Osteocyte (in vitro differentiated cells): ENCODE measurements around the gene FARS2. TPM values are rescaled to one million over a fixed set of nuclear protein-coding genes. Genes with fewer than 3 reads are reported as not detected.

Experiments
- DNase-seq: peaks from one replicate; pipeline ENCODE4 v3.0.0; 2021; ENCODE audit warnings: mixed read lengths; ENCODE audit not compliant: unreplicated experiment; ENCODE audit errors: extremely low spot score
- H3K27ac Mint-ChIP-seq: one replicate; pipeline ENCODE4 v1.8.0; 2021; ENCODE audit warnings: mild to moderate bottlenecking, mixed read lengths; ENCODE audit not compliant: unreplicated experiment
- H3K27me3 Mint-ChIP-seq: one replicate; pipeline ENCODE4 v1.8.0; 2021; ENCODE audit warnings: mixed read lengths; ENCODE audit not compliant: unreplicated experiment
- H3K36me3 Mint-ChIP-seq: one replicate; pipeline ENCODE4 v1.8.0; 2021; ENCODE audit warnings: mixed read lengths; ENCODE audit not compliant: unreplicated experiment
- H3K4me1 Mint-ChIP-seq: one replicate; pipeline ENCODE4 v1.8.0; 2021; ENCODE audit warnings: mixed read lengths; ENCODE audit not compliant: unreplicated experiment
- H3K4me3 Mint-ChIP-seq: one replicate; pipeline ENCODE4 v1.8.0; 2021; ENCODE audit warnings: mild to moderate bottlenecking, moderate library complexity, mixed read lengths; ENCODE audit not compliant: unreplicated experiment
- H3K9me3 Mint-ChIP-seq: one replicate; pipeline ENCODE4 v1.8.0; 2021; ENCODE audit warnings: mixed read lengths; ENCODE audit not compliant: unreplicated experiment
- total RNA-seq: library from RNA; stranded (reverse); gene quantifications from 2 replicates; pipeline ENCODE4 v1.2.1, GENCODE V29; 2021
- TF ChIP-seq, protein P1 (sequence below): fragments of 200-600 bp; sonication (generic); IDR thresholded peaks from 2 replicates; pipeline ENCODE4 v1.5.0; 2021; ENCODE audit warnings: antibody characterized with exemption, mild to moderate bottlenecking, moderate library complexity

The FARS2 gene
- total RNA-seq, 1 donor from 2014 or later = 17.4 TPM

DNA sequence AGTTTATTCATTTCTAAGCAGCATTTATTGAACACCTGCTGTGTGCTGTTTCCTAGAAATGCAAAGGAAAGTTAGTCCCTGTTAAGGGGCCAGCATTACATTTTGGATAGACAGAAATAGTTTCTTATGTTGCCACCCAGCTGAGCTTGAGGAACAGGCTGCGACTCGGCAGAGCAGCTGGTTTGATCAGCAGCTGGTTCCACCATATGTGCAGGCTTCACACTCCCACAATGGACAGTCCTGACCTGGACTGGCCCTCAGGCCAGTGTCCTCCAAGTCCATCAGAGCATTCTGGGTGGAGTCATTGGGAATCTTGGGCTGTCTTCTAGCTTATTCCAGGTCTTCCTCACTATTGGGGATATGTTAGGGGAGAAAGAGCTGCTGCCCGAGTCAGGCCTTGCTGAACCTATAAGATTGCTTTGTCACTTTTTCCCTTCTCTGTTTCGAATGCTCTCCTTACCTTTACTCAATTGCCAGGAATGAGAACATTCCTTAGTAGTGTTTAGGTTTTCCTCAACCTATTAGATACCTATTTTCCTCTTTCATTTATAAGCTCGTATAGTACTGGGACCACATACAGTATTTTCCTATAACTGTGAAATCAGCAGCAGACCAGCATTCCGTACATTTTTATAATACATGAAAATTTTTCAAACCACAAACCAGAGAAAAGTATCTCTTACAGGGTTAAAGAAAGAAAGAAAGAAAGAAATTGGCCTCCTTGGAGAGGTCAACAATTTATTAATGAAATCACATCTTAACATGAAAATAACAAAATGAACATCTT is 203.0 kb downstream of the FARS2 start:
- DNase-seq = no peak
- no peaks in the 10 kb centered on the region for H3K9me3 Mint-ChIP-seq
- no peak overlapping the region for H3K4me3 Mint-ChIP-seq
- peaks cover 2% of the 10 kb centered on the region for H3K36me3 Mint-ChIP-seq
- TF ChIP-seq, protein P1, sequence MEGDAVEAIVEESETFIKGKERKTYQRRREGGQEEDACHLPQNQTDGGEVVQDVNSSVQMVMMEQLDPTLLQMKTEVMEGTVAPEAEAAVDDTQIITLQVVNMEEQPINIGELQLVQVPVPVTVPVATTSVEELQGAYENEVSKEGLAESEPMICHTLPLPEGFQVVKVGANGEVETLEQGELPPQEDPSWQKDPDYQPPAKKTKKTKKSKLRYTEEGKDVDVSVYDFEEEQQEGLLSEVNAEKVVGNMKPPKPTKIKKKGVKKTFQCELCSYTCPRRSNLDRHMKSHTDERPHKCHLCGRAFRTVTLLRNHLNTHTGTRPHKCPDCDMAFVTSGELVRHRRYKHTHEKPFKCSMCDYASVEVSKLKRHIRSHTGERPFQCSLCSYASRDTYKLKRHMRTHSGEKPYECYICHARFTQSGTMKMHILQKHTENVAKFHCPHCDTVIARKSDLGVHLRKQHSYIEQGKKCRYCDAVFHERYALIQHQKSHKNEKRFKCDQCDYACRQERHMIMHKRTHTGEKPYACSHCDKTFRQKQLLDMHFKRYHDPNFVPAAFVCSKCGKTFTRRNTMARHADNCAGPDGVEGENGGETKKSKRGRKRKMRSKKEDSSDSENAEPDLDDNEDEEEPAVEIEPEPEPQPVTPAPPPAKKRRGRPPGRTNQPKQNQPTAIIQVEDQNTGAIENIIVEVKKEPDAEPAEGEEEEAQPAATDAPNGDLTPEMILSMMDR = no peak
- peaks cover 40% of the 10 kb centered on the region for H3K4me1 Mint-ChIP-seq
- peak overlapping the region; percentile 70 for H3K27ac Mint-ChIP-seq
- no peaks in the 10 kb centered on the region for H3K27me3 Mint-ChIP-seq

DNA sequence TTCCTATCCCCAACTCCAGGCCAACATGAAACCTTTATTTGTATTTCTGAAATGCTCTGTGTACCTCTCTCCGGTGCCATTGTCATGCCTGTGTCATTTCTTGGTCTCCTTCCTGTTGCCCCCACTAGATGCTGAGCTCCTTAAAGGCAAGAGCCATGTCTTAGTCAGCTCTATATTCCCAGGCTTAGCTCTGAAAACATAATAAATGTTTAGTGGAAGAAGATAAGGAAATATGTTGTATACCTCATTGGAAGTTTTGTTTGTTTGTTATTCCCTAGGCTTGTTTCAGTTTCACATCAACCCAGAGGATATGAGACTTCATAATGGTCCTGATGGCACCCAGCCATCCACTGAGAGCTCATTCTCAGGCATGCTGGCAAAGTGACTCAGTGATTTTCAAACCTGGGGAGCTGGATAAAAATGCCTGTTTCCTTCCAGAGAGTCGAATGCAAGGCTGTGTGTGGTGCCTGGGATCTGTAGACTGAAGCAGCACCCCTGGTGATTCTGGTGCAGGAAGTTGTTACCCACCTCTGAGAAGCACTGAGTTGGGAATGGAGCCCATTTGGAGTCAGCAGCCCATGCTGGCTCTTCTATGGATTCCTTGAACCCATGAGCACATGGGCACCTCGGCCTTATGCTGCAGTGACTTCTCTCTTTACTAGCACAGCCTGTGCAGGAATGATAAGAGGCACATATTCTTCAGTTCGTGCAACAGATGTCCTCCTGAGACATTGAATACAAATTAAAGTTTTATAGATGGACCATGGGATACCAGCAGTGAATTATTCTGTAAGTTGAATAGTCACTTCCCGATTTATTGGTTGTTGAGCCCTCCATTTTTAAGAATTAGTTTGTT is 205.2 kb downstream of the FARS2 start:
- H3K36me3 Mint-ChIP-seq = peaks cover 2% of the 10 kb centered on the region
- H3K4me3 Mint-ChIP-seq = no peak overlapping the region
- peaks cover 36% of the 10 kb centered on the region for H3K4me1 Mint-ChIP-seq
- DNase-seq = no peak
- no peak overlapping the region for H3K27ac Mint-ChIP-seq
- H3K27me3 Mint-ChIP-seq = no peaks in the 10 kb centered on the region
- TF ChIP-seq, protein P1 = no peak
- no peaks in the 10 kb centered on the region for H3K9me3 Mint-ChIP-seq

DNA sequence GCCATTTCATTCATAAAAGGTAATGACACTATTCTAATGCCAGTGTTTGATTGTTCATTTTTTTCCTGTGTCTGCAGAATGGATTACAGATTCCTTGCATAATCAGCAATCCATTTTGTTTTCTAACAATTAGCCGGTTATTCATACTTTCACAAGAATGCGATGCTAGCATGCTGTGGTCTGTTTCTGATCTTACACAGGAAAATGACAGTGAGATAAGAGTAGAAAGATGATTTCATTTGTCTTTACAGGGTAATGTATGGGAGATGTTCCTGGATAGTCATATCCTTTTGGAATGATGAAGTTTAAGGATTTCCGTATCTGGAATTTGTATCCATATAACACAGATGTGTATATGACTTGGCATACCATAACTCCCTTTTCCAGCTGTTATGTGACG is 207.3 kb downstream of the FARS2 start:
- H3K27ac Mint-ChIP-seq = no peak overlapping the region
- H3K4me1 Mint-ChIP-seq = peaks cover 26% of the 10 kb centered on the region
- no peaks in the 10 kb centered on the region for H3K27me3 Mint-ChIP-seq
- no peaks in the 10 kb centered on the region for H3K9me3 Mint-ChIP-seq
- no peak overlapping the region for H3K4me3 Mint-ChIP-seq
- no peaks in the 10 kb centered on the region for H3K36me3 Mint-ChIP-seq
- no peak for DNase-seq
- TF ChIP-seq, protein P1 = no peak

DNA sequence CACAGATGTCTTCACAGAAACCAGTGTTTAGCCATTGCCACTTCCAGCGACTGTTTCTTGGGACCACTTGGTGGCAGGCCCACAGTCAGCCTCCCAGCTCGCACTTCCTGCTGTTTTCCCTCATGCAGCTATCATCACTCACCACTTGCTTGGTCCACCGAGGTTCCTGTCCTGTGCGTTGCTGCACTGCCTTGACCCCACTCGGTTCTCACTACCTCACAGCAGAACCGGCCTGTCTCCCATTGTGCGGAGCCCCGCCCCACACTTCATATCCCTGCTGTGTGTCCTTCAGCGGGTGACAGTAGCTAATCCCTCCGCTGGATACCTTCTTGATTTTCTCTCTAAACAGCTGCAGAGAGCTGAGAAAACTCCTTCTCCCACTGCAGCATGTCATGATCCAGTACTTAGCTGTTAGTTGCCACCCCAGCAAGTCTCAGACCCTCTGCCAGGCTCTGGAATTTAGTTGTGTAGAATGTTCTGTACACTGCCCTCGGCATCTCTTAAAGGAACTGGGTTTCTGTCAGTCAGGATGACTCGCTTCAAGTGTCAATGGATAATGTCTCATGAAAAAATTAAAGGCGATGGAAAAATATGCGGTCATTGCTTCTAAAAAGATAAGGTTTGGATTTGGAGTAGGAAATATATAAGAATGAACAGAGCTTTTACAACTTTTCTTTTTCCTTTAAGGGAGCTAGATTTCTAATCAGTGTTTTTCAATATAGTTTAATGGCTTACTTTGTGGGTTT is 208.0 kb downstream of the FARS2 start:
- no peaks in the 10 kb centered on the region for H3K36me3 Mint-ChIP-seq
- H3K9me3 Mint-ChIP-seq = no peaks in the 10 kb centered on the region
- peaks cover 20% of the 10 kb centered on the region for H3K4me1 Mint-ChIP-seq
- H3K4me3 Mint-ChIP-seq = no peak overlapping the region
- H3K27ac Mint-ChIP-seq = no peak overlapping the region
- TF ChIP-seq, protein P1 = no peak
- H3K27me3 Mint-ChIP-seq = no peaks in the 10 kb centered on the region
- DNase-seq = no peak
